H9 (cell line): ENCODE measurements around the gene TTC32. TPM values are rescaled to one million over a fixed set of nuclear protein-coding genes. Genes with fewer than 3 reads are reported as not detected.

Source experiments
- DNase-seq: peaks from one replicate; pipeline ENCODE4 v3.0.0-alpha.2; 2017
- H2AFZ ChIP-seq: one replicate; pipeline ENCODE4 v1.6.1; 2013; ENCODE audit warnings: mild to moderate bottlenecking, low read length, control low read depth, moderate library complexity
- H2AK5ac ChIP-seq: 2 replicates; pipeline ENCODE4 v1.6.1; 2013; ENCODE audit warnings: low read length, control low read depth, mixed read lengths; ENCODE audit not compliant: insufficient read length
- H2BK120ac ChIP-seq: one replicate; pipeline ENCODE4 v1.6.1; 2013; ENCODE audit warnings: low read depth, mild to moderate bottlenecking, low read length, control low read depth, inconsistent platforms; ENCODE audit not compliant: poor library complexity, severe bottlenecking
- H2BK12ac ChIP-seq: 2 replicates; pipeline ENCODE4 v1.6.1; 2013; ENCODE audit warnings: low read length, control low read depth, mixed read lengths, low read depth; ENCODE audit not compliant: insufficient read length
- H2BK15ac ChIP-seq: 2 replicates; pipeline ENCODE4 v1.6.1; 2013; ENCODE audit warnings: low read depth, low read length, control low read depth
- H2BK20ac ChIP-seq: one replicate; pipeline ENCODE4 v1.6.1; 2013; ENCODE audit warnings: low read depth, mild to moderate bottlenecking, low read length, control low read depth, inconsistent platforms; ENCODE audit not compliant: poor library complexity, severe bottlenecking
- H2BK5ac ChIP-seq: 2 replicates; pipeline ENCODE4 v1.6.1; 2013; ENCODE audit warnings: low read length, control low read depth, mixed read lengths; ENCODE audit not compliant: insufficient read length
- H3K14ac ChIP-seq: 2 replicates; pipeline ENCODE4 v1.6.1; 2013; ENCODE audit warnings: low read length, control low read depth; ENCODE audit not compliant: insufficient read depth
- H3K18ac ChIP-seq: 2 replicates; pipeline ENCODE4 v1.6.1; 2013; ENCODE audit warnings: low read depth, mild to moderate bottlenecking, mixed read lengths, low read length, control low read depth; ENCODE audit not compliant: insufficient read length
- H3K23ac ChIP-seq: 2 replicates; pipeline ENCODE4 v1.6.1; 2013; ENCODE audit warnings: low read length, control low read depth, mixed read lengths, low read depth; ENCODE audit not compliant: insufficient read length
- H3K23me2 ChIP-seq: 2 replicates; pipeline ENCODE4 v1.6.1; 2013; ENCODE audit warnings: low read depth, mild to moderate bottlenecking, mixed read lengths, low read length, control low read depth; ENCODE audit not compliant: insufficient read length, poor library complexity, severe bottlenecking
- H3K27ac ChIP-seq: 2 replicates; pipeline ENCODE4 v1.5.1; 2013; ENCODE audit warnings: low read length, control low read depth, mixed read lengths, low read depth; ENCODE audit not compliant: insufficient read length
- H3K27me3 ChIP-seq: 2 replicates; pipeline ENCODE4 v1.6.1; 2013; ENCODE audit warnings: low read length, control low read depth, inconsistent platforms; ENCODE audit not compliant: insufficient read depth
- H3K4ac ChIP-seq: 2 replicates; pipeline ENCODE4 v1.6.1; 2013; ENCODE audit warnings: low read depth, mild to moderate bottlenecking, control low read depth, inconsistent platforms, low read length, moderate library complexity
- H3K4me1 ChIP-seq: 2 replicates; pipeline ENCODE4 v1.6.1; 2013; ENCODE audit warnings: low read length, control low read depth, inconsistent platforms; ENCODE audit not compliant: insufficient read depth
- H3K4me2 ChIP-seq: 2 replicates; pipeline ENCODE4 v1.6.1; 2013; ENCODE audit warnings: low read length, control low read depth, mixed read lengths; ENCODE audit not compliant: insufficient read length, insufficient read depth
- H3K56ac ChIP-seq: 2 replicates; pipeline ENCODE4 v1.6.1; 2013; ENCODE audit warnings: low read depth, mild to moderate bottlenecking, mixed read lengths, low read length, control low read depth; ENCODE audit not compliant: insufficient read length
- H3K79me1 ChIP-seq: 2 replicates; pipeline ENCODE4 v1.6.1; 2013; ENCODE audit warnings: low read depth, mild to moderate bottlenecking, moderate library complexity, low read length, control low read depth, inconsistent platforms; ENCODE audit not compliant: insufficient read depth, poor library complexity, severe bottlenecking
- H3K79me2 ChIP-seq: 2 replicates; pipeline ENCODE4 v1.6.1; 2013; ENCODE audit warnings: low read length, control low read depth, inconsistent platforms; ENCODE audit not compliant: insufficient read depth
- H3K9ac ChIP-seq: 2 replicates; pipeline ENCODE4 v1.6.1; 2013; ENCODE audit warnings: low read length, control low read depth, mixed read lengths; ENCODE audit not compliant: insufficient read length; ENCODE audit errors: extremely low read depth
- H3K9me3 ChIP-seq: one replicate; pipeline ENCODE4 v1.6.1; 2013; ENCODE audit warnings: low read depth, low read length, inconsistent platforms; ENCODE audit not compliant: control insufficient read depth
- H3T11ph ChIP-seq: one replicate; pipeline ENCODE4 v1.6.1; 2013; ENCODE audit warnings: mild to moderate bottlenecking, low read length, control low read depth, inconsistent platforms
- H4K20me1 ChIP-seq: one replicate; pipeline ENCODE4 v1.6.1; 2013; ENCODE audit not compliant: control insufficient read depth, insufficient read length, insufficient read depth
- H4K5ac ChIP-seq: 2 replicates; pipeline ENCODE4 v1.6.1; 2013; ENCODE audit warnings: low read depth, mild to moderate bottlenecking, mixed read lengths, low read length, control low read depth; ENCODE audit not compliant: insufficient read length
- H4K8ac ChIP-seq: replicated peaks from 2 replicates; pipeline ENCODE4 v1.6.1; 2013; ENCODE audit warnings: low read length, control low read depth, mixed read lengths, low read depth; ENCODE audit not compliant: insufficient read length
- H4K91ac ChIP-seq: 2 replicates; pipeline ENCODE4 v1.6.1; 2013; ENCODE audit warnings: low read depth, mild to moderate bottlenecking, moderate library complexity, mixed read lengths, low read length, control low read depth; ENCODE audit not compliant: insufficient read length
- H3K27ac Mint-ChIP-seq, 3 experiments: 2 replicates in 2 of 3; 3 replicates in 1 of 3; pipeline ENCODE4 v1.8.0; 2020 to 2021; ENCODE audit warnings: mixed read lengths in 3 of 3, mild to moderate bottlenecking in 1 of 3, moderate library complexity in 1 of 3
- H3K27me3 Mint-ChIP-seq: 2 replicates; pipeline ENCODE4 v1.8.0; 2021; ENCODE audit warnings: low read depth, mild to moderate bottlenecking, moderate library complexity, mixed read lengths
- H3K36me3 Mint-ChIP-seq, 3 experiments: 2 replicates in 2 of 3; 3 replicates in 1 of 3; pipeline ENCODE4 v1.8.0; 2020 to 2021; ENCODE audit warnings: low read depth in 3 of 3, mixed read lengths in 3 of 3; ENCODE audit not compliant: insufficient read depth in 1 of 3
- H3K4me1 Mint-ChIP-seq, 2 experiments: 2 replicates each; pipeline ENCODE4 v1.8.0; 2020; ENCODE audit warnings: mixed read lengths in 2 of 2
- H3K4me3 Mint-ChIP-seq, 2 experiments: 2 replicates in 1 of 2; 3 replicates in 1 of 2; pipeline ENCODE4 v1.8.0; 2020 to 2021; ENCODE audit warnings: mild to moderate bottlenecking in 2 of 2, mixed read lengths in 2 of 2, moderate library complexity in 1 of 2
- H3K9me3 Mint-ChIP-seq, 2 experiments: 2 replicates in 1 of 2; 3 replicates in 1 of 2; pipeline ENCODE4 v1.8.0; 2020; ENCODE audit warnings: mild to moderate bottlenecking in 2 of 2, mixed read lengths in 2 of 2, moderate library complexity in 1 of 2
- CTCF ChIP-seq: fragments of 200-600 bp; sonication (generic); conservative IDR thresholded peaks from 3 replicates; pipeline ENCODE4 v1.8.0; 2021; ENCODE audit warnings: antibody characterized with exemption, mild to moderate bottlenecking
- WGBS: extraction: QIAGEN DNeasy Blood & Tissue Kit; methylation state at CpG from one replicate; pipeline ENCODE4 v1.1.7; 2013; ENCODE audit warnings: missing lambda C conversion rate, low lambda C conversion rate, mixed read lengths; ENCODE audit not compliant: insufficient read length; ENCODE audit errors: extremely low coverage; 5-methylcytosine and 5-hydroxymethylcytosine counted together
- total RNA-seq: library from RNA; stranded (reverse); gene quantifications from 2 replicates; pipeline ENCODE4 v1.2.1, GENCODE V29; 2021

The TTC32 gene
- total RNA-seq, 1 experiment from 2014 or later = 8.9 TPM

GRCh38 chr2:19947184-19947940 lies 45.6 kb upstream of the TTC32 start:
- TF ChIP-seq CTCF = no peak
- Histone ChIP-seq H2BK12ac (no peak overlapping the region), H3K4me1 (0 out of 2 replicates have a peak, but pooled peaks cover 3% of the 10 kb centered on the region), H3T11ph (no peak overlapping the region), H4K5ac (no peak overlapping the region), H3K79me1 (no peaks in the 10 kb centered on the region), H4K20me1 (no peaks in the 10 kb centered on the region), H4K8ac (no peak overlapping the region), H3K18ac (no peak overlapping the region), H3K27me3 (no peaks in the 10 kb centered on the region), H3K23me2 (no peaks in the 10 kb centered on the region), H2BK20ac (no peak overlapping the region), H3K4ac (no peak overlapping the region), H2BK120ac (no peak overlapping the region), H3K14ac (no peak overlapping the region), H3K9ac (no peak overlapping the region), H3K56ac (no peak overlapping the region), H2BK15ac (no peak overlapping the region), H3K23ac (no peak overlapping the region), H2BK5ac (no peak overlapping the region), H3K79me2 (no peaks in the 10 kb centered on the region), H3K4me2 (no peak overlapping the region), H2AK5ac (no peak overlapping the region), H3K27ac (no peak overlapping the region), H2AFZ (no peak overlapping the region), H3K9me3 (no peaks in the 10 kb centered on the region), H4K91ac (no peak overlapping the region)
- Mint-ChIP-seq H3K4me3 (no peak overlapping the region), H3K27ac (no peak overlapping the region), H3K4me1 (peaks cover 19 to 23% of the 10 kb centered on the region in 2 experiments), H3K36me3 (peaks cover 0 to 7% (median under 1%) of the 10 kb centered on the region in 3 experiments; a peak in 4 of 7 replicates), H3K27me3 (no peaks in the 10 kb centered on the region), H3K9me3 (no peaks in the 10 kb centered on the region)
- WGBS = no CpG with 5 or more reads among the region's 4 CpGs
- no peak for DNase-seq
